Stimulated activated CD8-positive, alpha-beta memory T cell treated with anti-CD3 and anti-CD28 coated beads, Interleukin-4, amount 100 ng/mL, for 24 hours (primary cell): ENCODE measurements around the gene PRDM4.
A peak's percentile ranks its signal among the peaks of the same experiment; 100 is the strongest.
"Not testable (repeated sequence)": the region's sequence is repeated elsewhere in the genome, so short reads cannot be mapped to it uniquely, and the experiment has no call there.

ENCODE experiments used
- DNase-seq: peaks from one replicate; pipeline ENCODE4 v3.0.0-alpha.2; 2020; ENCODE audit warnings: low read depth

Gene PRDM4

DNA sequence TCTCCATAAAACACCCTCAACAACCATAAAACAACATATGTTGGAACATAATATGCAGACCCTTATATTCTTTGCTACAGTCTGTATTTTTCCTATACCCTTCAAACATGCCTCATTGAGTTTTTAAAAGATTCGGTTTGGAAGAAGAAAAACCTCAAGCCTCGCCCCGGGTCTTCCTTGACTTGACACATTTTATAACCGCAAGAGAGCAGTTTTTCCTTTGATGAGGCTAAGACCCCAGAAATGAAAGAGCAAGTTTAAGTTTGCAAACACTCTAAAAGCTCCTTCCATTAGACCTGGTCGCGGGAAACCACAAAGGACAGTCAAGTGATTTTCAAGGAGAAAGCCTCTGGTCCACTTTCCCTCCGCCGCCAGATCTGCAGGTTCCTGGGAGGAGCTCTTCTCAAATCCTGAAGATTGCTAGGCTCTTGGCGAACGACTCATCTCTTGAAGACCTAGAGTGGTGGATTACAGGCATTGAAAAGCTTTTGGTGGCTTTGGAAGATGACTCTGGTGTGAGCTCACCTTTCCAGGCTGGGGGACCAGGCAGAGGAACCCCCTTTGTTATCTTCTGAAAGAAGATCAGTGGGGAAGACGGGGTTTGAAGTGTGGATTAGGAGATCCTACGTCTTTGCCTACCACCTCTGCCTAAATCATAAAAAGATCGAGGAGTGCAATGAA lies 13.6 kb upstream of the PRDM4 start, which contains the start of gene ASCL4:
Gene ASCL4 (plus strand): TSS at position 356 of the 681 bp plus-strand sequence. CDS start 515 bp downstream, outside the sequence.
- DNase-seq: no peak

DNA sequence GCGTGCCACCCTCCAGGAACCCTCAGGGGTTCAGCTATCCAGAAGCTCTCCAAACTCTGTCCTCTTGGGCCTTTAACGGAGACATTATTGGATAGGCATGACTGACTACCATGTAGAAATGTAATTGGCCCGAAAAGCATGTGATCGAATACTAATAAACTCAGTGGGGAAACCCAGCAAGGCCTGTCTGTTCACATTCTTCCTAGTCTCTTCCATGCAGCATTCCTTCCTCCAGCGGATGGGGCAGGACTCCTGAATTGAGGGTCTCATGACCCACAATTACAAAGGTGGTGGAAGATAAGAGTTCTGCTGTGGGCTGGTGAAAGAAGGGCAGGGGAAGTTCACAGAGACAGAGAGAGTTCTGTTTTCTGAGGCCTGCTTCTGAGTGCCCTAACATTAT lies 6.5 kb upstream of the PRDM4 start:
- DNase-seq: no peak

DNA sequence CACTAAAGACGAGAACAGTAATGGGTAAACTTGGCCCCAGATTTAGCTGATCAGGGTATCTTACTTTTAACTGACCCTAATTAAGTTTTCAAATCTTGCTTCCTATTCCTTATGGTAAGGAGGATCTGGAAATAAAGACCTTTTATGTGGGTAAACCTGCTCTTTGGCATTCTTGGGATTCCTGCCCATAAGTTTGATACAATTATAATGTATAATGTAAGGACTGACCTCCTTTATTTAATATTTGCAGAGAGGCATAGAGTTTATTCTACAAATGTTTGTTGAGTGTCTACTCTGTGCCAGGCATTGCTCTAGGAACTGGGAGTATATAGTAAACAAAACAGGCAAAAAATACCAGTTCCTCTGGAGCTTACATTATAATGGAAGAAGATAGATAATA lies 4.4 kb upstream of the PRDM4 start:
- DNase-seq: no peak

DNA sequence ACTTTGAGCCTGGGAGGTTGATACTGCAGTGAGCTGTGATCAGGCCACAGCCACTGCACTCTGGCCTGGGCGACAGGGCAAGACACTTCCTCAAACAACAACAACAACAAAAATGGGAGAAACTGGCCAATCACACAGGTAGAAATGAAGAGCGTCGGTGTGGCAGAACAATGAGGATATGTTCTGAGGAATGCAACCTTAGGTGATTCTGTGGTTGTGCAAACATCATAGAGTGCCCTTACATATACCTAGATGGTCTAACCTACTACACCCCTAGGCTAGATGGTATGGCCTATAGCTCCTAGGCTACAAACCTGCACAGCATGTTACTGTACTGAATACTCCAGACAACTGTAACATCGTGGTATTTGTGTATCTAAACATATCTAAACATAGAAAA lies 3.7 kb upstream of the PRDM4 start:
- DNase-seq: no peak

DNA sequence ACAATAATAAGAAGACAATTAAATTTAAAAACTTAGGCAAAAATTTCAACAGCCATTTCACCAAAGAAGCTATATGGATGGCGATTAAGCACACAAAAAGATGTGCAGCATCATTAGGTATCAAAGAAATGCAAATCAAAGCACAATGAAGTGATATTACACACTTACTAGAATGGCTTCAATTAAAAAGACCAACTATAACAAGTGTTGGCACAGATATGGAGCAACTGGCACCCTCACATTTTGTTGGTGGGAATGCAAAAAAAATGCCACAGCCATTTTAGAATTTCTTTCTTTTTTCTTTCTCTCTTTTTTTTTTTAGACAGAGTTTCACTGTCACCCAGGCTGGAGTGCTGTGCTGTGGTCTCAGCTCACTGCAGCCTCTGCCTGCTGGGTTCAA lies 1.9 kb upstream of the PRDM4 start:
- DNase-seq: no peak

DNA sequence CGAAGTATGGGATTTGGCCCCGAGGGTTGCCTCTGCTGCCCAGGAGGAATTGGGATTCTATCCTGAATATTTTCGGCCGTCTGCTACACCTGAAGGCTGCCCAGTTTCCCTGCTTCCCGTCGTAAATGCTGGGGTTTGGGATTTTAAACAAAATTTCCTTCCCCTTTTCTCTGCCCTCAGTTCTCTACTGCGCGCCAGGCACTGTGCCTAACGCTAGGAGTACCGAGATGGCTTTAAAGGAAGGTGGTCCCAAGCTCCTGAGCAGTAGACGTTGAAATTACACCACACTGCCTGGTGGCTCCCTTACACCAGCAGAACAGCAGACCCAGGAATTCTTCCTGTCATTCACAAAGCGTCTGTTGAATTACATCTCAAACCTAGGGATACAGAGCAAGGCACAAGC lies 566 bp upstream of the PRDM4 start:
- DNase-seq: no peak

DNA sequence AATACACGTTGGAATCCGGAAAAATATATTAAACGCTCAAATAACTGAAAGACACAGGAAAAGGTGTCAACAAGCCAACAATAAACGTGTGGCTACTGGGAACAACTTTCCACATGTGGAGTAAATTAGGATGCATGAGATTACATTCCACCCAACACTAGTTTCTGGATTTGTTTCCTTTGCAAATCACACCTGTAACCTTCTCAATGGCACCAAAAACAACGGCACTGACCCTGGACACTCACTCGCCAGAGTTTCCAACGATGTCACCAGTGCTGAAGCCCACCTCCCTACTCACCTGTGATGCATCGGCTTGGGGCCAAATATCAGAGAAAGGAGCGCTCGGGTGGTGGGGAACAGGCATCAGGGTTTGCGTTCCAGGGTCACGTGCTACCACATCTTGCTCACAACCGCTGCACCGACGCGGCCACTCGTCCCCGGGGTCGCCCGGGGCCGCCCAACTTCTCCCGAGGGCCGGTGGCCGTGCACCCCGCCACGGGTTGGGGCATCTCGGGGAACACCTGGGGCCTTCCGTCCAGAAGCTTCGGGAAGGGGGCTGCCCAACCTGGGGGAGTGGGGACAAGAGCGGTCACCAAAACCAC lies 629 bp downstream of the PRDM4 start:
- DNase-seq: peak; percentile 9

DNA sequence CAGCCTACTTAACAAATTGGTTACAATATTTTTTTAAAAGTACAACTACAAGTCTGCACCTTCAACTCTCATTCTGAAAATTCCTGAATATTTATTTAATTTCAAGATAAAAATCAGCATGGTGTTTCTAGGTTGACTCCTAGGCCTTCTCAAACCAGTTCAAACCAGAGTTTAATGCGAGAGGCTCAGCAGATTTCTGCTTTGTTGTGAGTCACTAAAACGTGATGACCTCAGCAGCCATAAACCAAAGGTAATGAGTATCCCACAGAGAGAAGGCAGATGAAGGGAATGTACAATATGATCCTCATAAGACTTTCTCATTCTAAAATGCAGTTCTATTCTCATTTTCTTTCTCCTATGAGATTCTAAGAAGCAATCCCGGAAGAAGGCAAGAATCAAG lies 1.5 kb downstream of the PRDM4 start:
- no peak for DNase-seq

DNA sequence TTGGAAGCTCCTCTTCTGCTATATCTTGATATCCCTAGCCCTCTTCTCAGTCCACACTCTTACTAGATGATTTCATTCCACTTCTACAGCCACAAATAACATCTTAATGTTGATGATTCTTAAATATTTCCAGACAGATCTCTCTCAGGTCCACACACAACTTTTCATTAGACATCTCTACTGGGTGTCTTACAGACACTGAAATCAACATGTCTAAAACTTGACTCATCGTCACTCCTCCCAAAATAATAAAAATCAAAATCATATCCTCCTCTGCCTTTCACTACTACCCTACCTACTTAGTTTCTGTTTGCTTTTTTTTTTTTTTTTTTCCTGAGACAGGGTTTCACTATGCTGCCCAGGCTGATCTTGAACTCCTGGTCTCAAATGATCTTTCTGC lies 11.9 kb downstream of the PRDM4 start:
- no peak for DNase-seq

DNA sequence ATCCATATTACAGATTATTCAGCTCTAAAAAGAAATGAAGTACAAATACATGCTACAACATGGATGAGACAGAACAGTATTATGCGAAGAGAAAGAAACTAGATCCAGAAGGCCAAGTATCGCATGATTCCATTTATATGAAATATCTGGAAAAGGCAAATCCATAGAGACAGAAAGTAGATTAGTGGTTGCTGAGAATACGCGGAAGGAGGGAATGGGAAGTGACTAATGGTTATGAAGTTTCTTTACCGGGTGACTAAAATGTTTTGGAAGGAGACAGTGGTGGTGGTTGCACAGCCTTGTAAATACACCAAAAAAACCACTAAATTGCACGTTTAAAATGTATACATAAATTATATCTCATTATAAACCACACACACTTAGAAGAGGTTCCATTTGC lies 12.5 kb downstream of the PRDM4 start:
- DNase-seq: no peak

DNA sequence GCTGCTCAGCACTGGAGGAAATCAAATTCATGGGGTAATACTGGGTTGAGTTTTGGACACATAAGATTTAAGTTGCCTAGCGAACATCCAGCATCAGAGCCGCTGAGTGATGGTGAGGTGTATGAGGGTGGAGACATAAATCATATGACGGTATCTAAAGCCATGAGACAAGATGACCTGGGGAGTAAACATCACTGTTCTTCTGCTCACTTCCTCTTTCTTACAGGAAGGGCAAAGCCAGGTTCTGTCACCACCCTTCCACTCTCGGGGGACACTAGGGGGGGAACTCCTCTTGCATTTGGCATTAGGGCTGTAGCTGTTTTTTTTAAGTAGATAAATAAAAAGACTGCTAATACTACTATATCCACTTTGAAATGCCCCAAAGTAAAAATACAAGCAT lies 24.0 kb downstream of the PRDM4 start:
- no peak for DNase-seq

DNA sequence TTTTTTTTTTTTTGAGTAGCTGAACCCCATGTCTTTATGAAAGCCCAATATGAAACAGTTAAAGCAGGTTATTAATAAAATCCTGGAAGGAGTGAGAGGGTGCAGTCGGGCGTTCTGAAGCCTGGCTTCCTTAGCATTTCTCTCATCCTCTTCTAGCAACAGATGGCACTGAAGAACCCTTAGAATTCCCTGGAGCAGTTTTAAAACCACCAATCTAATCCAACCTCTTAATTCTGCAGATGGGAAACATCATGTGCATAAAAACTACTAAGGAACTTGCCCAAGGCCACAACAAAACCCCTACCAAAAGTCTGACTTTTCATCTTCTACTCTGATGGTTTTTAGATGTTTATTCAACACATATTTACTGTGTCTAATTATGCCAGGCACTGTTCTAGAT lies 25.2 kb downstream of the PRDM4 start:
- no peak for DNase-seq

DNA sequence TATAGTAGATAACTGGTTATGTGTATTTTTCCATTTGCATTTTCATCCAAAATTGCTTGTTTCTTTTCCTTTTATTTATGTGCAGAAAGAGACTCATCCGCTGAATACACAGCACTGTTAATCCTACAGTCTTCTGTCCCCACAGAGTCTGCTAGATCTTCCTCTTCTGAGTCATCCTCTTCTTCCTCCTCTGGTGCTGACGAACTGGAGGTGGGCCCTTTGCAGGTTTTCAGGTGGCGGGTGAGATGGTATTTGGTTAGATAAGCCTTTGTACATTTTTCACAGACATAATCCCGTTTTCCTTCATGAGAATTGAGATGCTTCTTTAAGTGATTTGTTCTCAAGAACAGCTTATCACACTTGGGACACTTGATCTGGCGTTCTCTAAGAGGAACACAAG lies 26.8 kb downstream of the PRDM4 start:
- no peak for DNase-seq

DNA sequence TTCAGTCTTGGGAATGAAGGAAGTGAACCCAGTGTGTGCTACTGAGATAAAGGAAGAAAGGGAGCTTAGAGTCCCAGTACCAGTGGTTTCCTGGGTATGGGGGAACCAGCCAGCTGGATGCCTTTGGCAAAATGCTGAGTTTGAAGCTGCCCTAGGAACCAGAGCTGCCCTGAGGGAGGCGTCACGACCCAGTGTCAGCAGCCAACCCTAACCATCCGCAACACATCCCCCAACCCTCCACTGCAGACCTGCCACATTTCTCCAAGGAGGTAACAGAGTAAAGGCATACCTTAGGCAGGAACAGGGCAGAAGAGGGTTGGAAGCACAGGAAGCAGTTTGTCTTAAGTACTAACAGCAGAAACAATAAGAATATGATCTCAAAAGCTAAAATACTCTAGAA lies 28.6 kb downstream of the PRDM4 start:
- no peak for DNase-seq

DNA sequence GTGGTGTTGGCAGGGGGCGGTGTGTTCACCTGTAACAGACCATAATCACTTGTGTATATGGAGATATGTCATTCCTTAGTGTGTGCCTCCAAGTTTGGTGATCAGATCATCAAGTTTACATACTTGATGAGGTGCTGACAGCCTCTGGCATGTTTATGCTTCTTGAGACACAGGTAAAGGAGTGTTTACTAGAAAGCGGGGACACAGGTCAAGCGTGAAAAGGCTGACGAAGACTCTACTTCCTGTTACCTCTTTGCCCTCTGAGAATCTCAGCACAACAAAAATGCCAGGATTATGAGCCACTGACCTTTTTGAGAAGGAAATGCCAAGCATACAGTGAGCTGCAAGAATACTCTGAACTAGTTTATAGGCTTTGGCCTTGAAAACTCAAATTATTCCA lies 29.6 kb downstream of the PRDM4 start:
- no peak for DNase-seq

DNA sequence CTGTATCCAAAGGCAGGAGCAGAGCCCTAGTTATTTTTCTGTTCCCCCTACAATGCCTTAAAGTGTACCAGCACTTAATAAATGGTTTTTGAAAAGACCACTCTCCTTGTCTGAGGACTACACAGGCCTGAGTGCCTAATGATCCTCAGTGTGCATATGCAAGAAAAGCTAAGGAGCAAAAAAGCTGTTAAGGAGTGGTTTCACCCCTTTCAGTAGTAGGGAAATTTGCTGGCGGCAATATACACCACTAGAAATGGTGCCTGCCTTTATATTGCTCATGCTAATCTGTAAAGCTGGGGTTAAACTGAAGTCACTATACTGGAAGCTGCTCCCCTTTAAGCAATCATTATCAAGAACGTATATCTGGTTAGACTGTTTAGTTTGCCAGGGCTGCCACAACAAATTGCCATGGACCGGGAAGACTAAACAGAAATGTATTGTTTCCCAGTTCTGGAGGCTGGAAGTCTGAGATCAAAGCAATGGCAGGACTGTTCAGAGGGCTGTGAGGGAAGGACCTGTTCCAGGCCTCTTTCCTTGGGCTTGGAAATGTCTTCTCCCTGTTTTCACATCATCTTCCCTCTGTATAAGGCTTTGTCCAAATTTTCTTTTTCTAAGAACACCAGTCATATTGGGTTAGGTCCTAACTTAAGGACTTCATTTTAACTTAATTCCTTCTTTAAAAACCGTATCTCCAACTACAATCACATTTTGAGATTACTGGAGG lies 30.2 kb downstream of the PRDM4 start:
- DNase-seq: no peak

DNA sequence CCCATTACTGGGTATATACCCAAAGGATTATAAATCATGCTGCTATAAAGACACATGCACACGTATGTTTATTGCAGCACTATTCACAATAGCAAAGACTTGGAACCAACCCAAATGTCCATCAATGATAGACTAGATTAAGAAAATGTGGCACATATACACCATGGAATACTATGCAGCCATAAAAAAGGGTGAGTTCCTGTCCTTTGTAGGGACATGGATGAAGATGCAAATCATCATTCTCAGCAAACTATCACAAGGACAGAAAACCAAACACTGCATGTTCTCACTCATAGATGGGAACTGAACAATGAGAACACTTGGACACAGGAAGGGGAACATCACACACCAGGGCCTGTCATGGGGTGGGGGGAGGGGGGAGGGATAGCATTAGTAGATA lies 33.2 kb downstream of the PRDM4 start:
- not testable (repeated sequence) for DNase-seq

DNA sequence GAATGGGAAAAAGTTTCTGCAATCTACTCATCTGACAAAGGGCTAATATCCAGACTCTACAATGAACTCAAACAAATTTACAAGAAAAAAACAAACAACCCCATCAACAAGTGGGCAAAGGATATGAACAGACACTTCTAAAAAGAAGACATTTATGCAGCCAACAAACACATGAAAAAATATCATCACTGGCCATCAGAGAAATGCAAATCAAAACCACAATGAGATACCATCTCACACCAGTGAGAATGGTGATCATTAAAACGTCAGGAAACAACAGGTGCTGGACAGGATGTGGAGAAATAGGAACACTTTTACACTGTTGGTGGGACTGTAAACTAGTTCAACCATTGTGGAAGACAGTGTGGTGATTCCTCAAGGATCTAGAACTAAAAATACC lies 33.6 kb downstream of the PRDM4 start:
- not testable (repeated sequence) for DNase-seq

DNA sequence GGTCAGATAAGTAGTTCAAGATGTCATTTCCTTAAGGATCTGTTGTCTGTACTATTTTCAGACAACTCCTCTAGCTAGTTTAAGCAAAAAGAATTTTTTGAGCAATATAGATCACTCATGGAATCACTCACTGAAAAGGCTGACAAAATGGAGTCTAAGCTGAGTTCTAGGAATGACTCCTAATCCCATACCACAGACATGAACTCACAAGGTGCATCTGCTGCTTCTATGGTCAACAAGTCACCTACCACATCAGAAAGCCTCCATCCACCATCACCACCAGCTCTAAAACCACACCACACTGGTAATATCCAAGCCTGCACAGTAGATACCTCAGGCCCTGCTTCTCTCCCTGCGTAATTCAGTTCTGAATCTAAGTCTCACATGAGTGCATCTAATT lies 42.3 kb downstream of the PRDM4 start:
- DNase-seq: no peak

DNA sequence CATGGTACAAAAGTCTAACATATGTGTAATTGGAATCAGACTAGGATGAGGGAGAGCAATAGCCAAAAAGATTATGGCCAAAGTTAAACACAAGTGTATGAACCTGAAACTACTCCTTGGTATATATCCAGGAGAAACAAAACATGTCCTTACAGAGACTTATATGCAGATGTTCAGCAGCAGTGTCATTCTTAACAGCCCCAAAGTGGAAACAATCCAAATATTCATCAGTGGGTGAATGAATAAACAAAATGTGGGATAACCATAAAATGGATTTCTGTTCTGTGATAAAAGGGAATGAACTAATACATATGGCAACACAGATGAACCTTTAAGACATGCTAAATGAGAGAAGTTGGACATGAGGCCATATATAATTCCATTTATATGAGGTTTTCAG lies 45.2 kb downstream of the PRDM4 start:
- no peak for DNase-seq

DNA sequence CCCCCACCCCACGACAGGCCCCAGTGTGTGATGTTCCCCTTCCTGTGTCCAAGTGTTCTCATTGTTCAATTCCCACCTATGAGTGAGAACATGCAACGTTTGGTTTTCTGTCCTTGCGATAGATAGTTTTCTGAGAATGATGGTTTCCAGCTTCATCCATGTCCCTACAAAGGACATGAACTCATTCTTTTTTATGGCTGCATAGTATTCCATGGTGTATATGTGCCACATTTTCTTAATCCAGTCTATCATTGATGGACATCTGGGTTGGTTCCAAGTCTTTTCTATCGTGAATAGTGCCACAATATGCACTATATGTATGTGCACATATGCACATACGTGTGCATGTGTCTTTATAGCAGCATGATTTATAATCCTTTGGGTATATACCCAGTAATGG lies 55.4 kb downstream of the PRDM4 start:
- DNase-seq: not testable (repeated sequence)

DNA sequence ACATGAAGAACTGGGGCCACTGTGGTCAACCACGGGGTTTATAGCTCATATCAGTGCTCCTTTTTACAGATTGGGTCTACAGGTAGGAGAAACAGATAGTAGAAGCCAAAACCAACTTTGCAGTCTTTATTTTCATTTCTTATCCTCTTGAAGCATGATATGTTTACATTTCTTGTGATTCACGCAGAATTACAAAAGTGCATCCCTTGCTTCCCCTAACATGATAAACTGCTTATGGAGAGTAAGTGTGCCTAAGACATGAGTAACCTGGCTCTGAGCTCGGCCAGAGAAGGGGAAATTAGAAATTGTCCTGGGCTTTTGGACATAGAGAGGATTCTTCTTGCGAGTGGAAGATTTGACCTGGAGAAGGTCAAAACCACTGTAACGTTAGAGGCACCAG lies 56.9 kb downstream of the PRDM4 start:
- no peak for DNase-seq

DNA sequence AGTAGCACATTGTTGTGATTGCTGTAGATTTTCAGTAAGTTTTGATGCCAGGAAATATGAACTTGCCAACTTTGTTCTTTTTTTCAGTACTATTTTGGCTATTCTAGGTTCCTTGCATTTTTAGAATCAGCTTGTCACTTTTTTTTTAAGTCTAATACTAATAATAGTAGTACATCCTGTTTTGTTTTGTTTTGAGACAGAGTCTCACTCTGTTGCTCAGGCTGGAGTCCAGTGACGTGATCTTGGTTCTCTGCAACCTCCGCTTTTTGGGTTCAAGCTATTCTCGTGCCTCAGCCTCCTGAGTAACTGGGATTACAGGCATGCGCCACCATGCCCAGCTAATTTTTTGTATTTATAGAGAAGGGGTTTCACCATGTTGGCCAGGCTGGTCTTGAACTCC lies 58.8 kb downstream of the PRDM4 start:
- no peak for DNase-seq

DNA sequence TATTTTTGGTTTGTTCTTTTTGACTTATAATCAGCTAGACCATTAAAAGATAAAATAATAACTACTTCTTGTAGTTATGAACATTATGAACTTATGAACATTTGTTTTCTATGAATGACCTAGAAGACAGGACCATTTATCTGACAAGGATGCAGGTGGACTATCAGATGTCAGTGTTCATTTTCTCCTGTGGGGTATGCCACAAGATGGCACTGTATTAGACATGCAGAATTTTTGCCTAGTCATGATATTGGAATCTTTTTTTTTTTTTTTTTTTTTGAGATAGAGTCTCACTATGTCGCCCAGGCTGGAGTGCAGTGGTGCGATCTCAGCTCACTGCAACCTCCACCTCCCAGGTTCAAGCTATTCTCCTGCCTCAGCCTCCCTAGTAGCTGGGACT lies 65.2 kb downstream of the PRDM4 start:
- DNase-seq: not testable (repeated sequence)
